ENCODE measurements around the gene ZNF862.

GRCh38 chr7:149803551-149804074 lies 34.6 kb upstream of the ZNF862 start:
- TF ChIP-seq CTCF (IDR thresholded peaks at IDR 0.05), result no peak
- no peak for TF ChIP-seq POLR2A (IDR thresholded peaks at IDR 0.05)
- TF ChIP-seq EP300 (IDR thresholded peaks at IDR 0.05), result no peak
